ENCODE data around the gene PTPN7.
"Not testable (repeated sequence)": the region's sequence is repeated elsewhere in the genome, so short reads cannot be mapped to it uniquely, and the experiment has no call there.

PTPN7 gene

DNA sequence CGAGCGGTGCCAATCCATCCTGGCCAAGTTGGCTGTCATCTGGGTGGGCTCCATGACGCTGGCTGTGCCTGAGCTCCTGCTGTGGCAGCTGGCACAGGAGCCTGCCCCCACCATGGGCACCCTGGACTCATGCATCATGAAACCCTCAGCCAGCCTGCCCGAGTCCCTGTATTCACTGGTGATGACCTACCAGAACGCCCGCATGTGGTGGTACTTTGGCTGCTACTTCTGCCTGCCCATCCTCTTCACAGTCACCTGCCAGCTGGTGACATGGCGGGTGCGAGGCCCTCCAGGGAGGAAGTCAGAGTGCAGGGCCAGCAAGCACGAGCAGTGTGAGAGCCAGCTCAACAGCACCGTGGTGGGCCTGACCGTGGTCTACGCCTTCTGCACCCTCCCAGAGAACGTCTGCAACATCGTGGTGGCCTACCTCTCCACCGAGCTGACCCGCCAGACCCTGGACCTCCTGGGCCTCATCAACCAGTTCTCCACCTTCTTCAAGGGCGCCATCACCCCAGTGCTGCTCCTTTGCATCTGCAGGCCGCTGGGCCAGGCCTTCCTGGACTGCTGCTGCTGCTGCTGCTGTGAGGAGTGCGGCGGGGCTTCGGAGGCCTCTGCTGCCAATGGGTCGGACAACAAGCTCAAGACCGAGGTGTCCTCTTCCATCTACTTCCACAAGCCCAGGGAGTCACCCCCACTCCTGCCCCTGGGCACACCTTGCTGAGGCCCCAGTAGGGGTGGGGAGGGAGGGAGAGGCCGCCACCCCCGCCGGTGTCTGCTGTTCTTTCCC, 32.4 kb downstream of the PTPN7 start:
- DNase-seq: no peak

DNA sequence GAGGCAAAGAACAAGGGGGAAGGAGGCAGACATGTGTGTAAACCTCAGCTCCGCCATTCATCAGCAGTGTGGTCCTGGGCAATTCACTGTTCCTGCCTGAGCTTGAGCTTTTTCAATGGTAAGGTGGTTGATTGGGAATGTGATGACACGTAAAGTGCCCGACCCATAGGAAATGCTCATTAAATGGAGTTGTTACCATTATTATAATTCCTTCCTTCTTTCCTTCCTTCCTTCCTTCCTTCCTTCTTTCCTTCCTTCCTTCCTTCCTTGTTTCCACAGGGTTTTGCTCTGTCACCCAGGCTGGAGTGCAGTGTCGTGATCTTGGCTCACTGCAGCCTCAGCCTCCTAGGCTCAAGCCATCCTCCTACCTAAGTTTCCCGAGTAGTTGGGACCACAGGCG, 33.3 kb downstream of the PTPN7 start:
- DNase-seq: no peak

DNA sequence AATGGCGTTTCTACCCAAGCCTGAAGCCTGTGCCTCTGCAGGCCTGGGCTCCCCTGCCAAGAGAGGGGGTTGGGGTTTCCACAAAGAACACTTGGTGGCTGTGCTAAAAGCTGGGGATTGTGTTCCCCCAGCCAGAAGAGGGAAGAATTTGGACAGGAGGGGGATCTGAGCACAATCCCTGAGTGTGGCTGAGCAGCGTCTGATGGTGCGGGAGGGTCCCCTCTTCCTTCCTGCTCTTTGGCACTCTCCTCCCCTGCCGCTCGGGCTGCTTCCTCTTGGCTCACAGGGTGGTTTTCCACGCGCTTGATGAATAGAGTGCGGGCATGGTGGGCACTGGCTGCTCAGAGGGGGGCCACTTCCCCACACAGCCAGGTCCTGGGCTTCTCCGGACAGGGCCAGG, 34.0 kb downstream of the PTPN7 start:
- DNase-seq: no peak

DNA sequence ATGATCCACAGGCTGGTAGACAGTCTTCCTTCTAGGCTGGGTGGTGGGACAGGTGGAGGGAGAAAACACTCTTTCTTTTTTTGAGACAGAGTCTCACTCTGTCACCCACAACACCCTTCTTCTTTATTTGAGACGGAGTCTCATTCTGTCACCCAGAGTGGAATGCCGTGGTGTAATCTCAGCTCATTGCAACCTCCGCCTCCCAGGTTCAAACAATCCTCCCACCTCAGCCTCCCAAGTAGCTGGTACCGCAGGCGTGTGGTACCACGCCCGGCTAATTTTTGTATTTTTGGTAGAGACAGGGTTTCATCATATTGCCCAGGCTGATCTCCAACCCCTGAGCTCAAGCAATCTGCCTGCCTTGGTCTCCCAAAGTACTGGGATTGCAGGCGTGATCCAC, 34.8 kb downstream of the PTPN7 start:
- no peak for DNase-seq

DNA sequence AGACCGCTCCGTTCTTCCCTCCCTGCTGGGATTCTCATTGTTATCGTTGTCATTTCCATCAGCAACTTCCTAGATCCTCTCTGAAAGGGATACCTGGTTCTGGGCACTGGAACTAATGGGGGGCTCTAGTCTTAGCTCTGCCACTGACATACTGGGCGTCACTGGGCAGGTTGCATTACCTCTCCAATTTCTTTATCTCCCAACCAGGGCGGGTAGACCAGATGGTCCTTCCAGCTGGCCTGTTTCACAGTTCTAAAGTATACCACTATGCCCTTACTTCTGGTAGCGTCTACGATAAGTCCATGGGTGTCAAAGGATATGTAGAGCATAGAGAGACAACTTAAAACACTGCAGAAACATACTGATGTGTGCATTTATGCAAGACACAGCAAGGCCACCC, 36.3 kb downstream of the PTPN7 start:
- DNase-seq: no peak

DNA sequence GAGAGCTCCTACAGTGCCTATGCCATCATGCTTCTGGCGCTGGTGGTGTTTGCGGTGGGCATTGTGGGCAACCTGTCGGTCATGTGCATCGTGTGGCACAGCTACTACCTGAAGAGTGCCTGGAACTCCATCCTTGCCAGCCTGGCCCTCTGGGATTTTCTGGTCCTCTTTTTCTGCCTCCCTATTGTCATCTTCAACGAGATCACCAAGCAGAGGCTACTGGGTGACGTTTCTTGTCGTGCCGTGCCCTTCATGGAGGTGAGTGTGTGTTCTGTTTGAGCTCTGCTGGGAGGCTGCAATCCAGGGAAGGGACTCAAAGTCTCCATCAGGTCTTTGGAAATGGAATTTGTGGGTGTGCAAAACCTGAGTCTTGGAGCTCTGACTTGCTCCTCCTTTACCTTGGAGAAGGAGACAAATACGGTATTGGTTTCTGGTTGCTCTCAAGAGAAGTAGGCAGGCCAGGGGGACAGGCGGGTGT, 37.0 kb downstream of the PTPN7 start:
- no peak for DNase-seq

DNA sequence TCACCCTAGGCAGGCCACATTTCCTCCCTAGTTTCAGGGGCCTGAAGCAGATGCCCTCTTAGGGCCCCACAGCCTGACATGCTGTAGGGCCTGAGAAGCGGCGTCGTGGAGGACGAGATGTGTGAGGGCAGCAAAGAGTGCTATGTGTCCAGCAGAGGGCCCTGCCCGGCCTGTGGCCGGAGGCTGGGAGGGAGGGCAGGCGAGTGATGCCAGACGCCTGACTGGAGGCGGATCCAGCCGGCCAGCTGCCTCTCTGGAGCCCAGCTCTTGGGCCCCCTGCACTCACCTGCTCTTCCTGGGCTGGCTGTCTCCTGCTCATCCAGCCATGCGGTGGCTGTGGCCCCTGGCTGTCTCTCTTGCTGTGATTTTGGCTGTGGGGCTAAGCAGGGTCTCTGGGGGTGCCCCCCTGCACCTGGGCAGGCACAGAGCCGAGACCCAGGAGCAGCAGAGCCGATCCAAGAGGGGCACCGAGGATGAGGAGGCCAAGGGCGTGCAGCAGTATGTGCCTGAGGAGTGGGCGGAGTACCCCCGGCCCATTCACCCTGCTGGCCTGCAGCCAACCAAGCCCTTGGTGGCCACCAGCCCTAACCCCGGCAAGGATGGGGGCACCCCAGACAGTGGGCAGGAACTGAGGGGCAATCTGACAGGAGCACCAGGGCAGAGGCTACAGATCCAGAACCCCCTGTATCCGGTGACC, 37.6 kb downstream of the PTPN7 start, which contains the start of gene GPR37L1:
Gene GPR37L1, plus strand, starts transcription at position 279 of the 697 bp plus-strand sequence. Its CDS starts 47 bp downstream, at position 326.
- no peak for DNase-seq

DNA sequence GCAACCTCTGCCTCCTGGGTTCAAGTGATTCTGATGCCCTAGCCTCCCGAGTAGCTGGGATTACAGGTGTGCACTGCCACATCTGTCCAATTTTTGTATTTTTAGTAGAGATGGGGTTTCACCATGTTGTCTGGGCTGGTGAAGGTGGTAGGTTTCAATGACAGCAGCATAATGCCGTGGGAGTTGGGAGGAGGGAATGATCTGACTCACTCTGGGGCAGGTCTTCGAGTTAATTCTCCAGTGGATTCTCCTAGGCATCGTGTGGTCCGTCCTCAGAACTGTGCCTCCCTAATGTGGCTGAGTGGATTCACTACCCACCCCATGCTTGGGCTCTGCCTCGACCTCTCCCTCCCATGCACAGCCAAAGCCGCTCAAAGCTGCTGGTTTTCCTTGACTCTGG, 39.4 kb downstream of the PTPN7 start:
- no peak for DNase-seq

DNA sequence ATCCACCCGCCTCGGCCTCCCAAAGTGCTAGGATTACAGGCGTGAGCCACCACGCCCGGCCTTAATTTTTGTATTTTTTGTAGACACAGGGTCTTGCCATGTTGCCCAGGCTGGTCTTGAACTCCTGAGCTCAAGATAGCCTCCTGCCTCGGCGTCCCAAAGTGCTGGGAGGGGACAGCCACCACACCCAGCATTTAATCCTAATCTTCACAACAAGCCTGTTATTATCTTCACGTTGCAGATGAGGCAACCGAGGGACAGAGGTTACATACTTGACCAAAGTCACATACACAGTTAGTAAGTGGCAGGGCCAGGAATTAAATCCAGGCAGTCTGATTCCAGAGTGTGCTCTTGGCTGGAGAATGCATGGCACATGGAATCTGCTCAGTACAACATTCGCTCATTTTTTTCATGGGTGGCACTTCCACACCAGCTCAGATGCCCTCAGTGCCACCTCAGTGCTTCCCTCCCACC, 42.5 kb downstream of the PTPN7 start:
- no peak for DNase-seq

DNA sequence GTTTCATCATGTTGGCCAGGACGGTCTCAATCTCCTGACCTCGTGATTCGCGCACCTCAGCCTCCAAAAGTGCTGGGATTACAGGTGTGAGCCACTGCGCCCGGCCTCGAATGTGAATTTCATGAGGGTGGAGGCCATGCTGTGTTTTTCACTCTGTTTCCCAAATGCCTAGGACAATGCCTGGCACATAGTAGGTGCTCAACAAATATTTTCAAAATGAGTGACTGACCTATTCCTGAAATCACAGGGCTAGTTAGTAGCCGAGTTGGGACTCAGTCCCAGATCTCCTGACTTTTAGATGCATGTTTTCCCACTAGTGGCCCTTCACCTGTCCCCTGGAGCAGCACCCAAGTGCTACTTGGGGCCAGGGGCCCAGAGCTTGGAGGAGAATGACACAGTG, 44.1 kb downstream of the PTPN7 start:
- DNase-seq: no peak

DNA sequence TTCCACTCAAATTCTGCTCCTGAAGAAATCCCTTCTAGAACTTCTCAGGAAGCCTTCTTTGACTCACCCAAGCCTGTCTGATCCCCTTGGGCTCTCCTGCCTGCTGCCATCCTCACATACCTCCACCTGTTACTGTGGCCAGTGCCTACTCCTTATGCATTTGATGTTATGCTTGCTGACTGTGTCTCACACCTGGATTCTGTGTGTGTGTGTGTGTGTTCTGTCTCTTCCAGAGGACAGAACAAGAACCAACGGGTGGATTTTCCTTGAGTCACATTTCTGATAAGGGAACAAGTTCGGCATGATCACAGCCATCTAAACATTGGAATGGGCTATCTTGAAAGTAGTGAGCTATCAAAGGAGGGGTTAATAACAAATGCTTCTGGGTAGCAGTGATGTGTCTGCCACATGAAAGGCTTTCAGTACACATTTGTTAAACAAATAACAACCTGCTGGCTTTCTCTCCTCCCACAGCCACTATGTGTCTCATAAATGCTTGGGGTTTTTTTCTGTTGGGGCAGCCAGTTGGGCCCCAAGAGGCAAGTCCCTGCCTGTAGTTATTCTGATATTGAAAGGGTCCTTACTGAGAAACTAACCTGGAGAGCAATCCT, 46.6 kb downstream of the PTPN7 start:
- no peak for DNase-seq

DNA sequence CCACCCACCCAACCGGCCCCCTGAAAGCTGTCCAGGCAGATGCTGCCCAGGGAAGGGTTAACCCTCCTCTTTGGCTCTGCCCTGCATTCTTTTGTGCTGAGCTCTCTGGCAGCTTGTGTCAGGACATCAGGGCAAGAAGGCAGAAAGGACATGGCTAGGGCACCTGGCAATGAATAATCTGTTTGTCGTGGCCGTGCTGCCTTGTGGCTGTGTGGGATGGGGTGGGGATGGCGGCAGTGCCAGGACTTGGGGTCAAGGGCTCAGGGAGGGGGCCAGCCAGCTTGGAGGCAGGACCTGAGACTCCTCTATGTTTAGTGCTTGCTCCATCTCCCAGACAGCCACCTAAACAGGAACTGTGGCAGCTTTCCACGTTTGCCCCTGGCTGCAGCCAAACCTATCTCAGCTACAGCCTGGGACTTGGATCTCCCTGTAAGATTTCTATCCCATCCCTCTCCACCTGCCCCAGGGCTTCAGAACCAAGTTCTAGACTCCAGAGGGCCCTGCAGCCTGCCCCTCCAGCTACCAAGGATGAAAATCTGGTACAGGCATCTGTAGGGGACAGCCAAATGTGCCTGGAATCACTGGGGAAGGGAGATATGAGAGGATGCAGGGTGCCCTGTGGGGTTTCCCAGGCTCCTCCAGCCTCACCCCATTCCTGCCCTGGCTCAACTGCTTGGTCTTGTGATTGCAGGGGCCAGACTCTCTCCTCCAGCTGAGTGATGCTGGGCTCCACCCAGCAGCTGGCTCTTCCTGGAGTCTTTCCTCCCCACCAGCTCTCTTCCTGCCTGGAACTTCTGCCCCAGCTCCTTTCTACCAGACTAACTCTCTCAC, 47.3 kb downstream of the PTPN7 start:
- DNase-seq: no peak

DNA sequence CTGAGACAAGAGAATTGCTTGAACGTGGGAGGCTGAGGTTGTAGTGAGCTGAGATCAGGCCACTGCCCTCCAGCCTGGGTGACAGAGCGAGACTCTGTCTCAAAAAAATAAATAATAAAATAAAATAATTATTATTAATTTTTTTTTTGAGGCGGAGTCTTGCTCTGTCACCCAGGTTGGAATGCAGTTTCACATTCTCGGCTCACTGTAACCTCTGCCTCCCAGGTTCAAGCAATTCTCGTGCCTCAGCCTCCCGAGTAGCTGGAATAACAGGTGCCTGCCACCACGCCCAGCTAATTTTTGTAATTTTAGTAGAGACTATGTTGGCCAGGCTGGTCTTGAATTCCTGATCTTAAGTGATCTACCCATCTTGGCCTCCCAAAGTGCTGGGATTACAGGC, 48.8 kb downstream of the PTPN7 start:
- DNase-seq: not testable (repeated sequence)

DNA sequence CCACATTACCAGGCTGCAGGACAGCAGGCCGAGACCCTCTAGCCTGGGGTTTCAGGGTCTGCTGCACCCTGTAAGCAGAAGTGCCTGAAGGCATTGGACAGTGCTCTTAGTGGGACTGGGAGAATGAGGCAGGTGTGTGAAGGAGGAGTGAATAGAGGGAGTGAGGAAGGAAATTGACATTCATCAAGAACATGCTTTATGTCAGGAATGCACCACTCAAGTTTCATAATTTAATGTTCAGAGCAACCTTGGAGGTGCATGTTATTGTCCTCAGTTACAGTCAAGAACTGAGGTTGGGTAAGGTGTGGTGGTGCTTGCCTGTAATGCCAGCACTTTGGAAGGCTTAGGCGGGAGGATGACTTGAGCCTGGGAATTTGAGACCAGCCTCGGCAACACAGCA, 49.4 kb downstream of the PTPN7 start:
- DNase-seq: no peak

DNA sequence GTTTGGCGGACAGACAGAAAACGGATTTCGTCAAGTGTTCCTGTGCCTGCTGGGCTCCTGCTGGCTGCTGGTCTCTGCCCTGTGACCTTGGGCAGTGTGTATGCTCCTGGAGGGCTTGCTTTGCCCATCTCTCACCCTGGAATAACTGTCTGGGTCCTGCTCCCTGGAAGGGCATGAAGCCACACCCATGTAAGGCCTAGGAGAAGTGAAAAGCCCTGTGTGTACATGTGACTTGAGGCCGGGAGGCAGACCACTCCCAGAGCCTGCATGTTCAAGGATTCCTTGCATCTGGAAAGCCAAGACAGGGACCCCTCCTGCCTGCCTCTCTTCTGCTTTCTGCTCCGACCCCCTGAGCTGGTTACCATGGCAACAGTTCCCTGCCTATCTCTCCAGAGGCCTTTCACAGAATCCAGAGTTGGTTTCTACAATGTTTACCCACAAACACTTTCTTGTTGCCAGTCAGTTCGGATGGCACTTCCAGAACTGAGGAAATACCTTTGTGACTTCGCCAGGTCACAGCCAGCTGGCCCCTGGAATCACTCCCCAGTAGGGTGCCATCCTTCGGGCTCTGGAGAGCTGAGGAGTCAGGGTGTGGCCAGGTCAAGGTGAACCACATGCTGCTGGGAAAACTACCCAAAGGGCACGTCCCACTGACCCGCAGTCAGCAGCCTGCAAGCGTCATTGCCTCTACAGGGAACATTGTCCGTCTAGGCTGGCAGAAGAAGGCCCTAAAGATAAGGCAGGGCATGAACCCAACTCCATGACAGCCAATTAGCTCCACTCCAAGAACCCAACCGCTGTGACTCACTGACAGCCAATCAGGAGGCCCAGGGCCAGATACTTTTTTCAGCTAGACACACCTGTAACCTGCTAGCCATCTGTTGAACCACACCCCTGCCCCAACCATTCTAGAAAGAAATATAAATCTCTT, 52.3 kb downstream of the PTPN7 start:
- DNase-seq: no peak

DNA sequence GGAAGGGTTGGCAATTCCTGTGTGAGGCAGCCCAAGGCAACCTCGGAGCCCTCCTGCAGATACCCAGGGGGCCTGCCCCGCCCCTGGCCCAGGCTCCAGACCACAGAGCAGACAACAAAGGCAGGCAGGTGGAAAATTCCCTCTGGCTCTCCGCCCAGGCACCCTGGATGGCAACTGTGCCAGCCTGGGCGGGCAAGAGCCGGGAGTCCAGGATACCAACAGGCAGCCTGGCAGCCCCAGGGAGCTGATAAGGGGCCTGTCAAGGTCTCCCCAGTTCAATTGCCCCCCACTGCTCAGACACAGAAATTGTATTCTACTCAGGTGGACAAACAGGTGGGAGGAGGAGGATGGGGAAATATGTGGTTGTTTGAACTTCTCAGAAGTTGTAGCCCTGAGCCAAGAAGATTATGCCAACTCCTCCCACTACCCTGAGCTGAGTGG, 53.1 kb downstream of the PTPN7 start:
- DNase-seq: no peak

DNA sequence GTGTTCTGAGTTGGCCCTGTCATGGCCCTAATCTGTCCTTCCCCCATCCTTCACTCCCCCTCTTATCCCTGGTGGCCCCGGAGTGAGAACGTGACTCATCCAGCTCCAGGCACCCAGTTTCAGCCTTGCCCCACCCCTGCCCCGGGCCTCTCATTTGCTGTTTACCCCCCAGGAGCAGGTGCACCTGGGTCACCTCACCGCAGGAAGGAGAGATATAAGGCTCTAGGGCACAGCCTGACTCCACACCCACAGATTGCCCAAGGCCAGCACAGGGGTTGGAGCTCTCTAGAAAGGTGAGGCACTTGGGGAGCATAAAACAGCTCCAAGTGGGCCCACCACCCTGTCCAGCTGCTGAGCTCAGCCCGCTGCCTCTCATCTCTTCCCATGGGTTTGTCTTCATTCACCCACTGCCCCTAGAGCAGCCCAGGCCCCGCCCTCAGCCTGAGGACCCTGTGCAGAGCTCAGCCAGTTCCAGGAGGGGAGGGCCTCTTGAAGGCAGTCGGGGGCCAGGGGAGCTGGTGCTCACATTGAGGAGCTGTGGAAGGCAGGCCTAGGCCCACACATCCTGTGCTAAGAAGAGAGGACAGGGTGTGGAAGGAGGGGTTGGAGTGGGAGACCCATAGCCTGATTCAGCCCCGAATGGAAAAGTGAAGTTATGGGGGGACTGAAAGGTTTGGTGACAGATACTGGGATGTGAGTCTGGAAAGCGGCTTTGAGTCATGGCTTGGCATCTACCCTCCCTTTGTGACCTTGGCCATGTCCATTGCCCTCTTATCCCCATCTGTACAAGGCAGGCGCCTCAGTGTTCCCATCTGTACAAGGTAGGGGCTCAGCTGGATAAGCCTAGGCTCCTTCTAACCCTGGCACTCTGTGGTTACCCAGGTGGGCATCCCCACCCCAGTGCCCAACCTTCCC, 53.8 kb downstream of the PTPN7 start:
- DNase-seq: no peak

DNA sequence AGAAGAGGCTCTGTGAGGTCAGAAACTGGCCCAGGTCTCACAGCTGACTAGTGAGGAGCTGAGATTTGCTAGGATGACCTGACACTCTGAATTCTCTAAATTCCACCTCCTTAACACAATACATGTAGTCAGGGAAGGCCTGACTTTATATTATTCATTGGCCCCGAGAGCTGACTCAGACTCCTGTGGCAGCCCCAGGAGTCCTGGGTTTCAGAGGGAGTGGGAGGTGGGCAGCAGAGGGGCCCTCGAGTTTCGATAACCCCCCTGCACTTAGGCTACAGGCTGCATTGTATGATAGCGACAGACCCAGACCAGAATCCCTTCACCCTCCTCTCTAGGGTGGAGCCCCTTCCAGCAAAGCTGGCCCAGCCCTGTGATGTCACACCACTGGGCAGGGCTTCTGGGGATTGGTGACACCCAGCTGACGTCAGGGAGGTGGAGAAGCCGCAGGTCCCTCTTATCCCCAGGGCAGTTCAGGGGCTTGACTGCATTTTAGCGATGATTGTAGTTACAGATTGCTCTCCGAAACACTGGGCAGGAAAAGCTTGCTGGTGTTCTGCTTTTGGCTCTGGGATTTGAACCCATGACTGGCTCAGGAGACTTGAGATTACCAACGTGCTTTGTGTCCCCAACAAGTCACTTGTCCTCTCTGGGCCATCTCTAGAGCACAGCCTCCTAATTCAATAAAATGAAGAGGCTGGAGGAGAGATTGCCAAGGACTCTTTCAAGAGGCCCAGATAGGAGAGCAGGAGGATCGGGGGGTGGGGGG, 54.6 kb downstream of the PTPN7 start:
- DNase-seq: no peak

DNA sequence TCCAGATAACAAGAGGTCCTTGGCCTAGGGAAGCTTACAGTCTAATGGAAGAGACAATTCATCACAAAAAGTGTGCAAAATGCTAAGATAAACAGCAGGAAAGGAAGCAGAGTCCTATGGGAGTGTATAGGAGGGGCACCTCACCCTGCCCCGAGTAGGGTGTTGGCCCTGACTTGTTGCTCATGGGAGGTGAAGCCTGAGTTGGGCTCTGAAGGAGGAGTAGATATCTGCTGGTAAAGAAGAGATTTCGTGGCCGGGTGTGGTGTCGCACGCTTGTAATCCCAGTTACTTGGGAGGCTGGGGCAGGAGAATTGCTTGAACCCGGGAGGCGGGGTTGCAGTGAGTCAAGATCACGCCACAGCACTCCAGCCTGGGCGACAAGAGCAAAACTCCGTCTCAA, 56.3 kb downstream of the PTPN7 start:
- DNase-seq: no peak

DNA sequence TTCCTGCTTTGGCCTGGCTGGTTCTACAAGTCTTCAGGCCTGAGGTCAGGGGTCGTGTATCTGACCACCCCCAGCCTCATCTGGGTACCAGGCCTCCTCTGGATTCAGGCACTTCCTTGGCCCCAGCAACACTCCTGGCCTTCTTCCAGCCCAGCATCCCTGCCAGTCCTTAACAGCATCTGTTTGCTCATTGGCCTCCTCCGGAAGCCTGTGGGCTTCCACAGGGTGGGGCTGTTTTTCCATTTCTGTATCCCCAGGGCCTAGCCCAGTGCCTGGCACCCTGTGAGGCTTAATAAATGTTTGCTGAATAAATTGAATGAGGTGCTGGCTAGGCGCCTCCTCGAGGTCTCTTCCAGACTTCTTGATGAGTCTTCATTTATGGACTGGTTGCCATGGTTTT, 59.2 kb downstream of the PTPN7 start:
- no peak for DNase-seq
